CD4-positive, alpha-beta T cell treated with Interleukin-21 for 1 hour (primary cell): ENCODE results near the gene PLXNA4.
A peak's percentile ranks its signal among the peaks of the same experiment; 100 is the strongest.

ENCODE experiments used
- DNase-seq: peaks from one replicate; pipeline ENCODE4 v3.0.0-alpha.2; 2020

Gene PLXNA4

DNA sequence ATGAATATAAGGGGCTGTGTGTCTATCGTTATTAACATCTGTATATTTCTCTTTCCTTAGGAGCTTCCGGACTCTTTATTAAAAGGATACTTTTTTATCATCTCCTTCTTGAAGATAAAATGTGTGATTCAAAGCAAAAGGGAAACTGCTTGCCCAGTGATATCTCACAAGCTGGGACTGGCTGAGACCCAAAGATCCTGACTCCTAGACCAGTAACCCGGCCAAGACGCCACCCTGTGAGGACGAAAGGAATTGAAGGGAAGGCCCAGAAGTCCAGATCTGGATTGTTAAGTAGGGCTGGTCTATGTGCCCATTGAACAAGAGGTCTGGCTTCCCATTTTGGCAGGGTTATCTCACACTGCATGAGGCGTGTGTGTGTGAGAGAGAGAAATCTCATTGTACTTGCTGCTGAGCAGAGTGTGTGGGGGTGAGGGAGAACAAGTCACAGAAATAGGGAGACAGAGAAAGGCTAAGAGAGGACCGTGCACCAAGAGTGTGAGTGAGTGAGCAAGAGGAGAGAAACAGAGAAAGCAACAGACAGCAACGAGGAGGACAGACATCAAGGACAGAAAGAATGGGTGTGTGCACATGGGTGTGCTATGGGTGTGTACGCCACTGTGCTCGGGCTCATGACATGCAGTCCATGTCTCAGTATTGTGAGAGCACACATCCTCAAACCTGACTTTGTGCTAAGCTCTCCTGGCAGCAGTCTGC is 75.4 kb downstream of the PLXNA4 start:
- no peak for DNase-seq

DNA sequence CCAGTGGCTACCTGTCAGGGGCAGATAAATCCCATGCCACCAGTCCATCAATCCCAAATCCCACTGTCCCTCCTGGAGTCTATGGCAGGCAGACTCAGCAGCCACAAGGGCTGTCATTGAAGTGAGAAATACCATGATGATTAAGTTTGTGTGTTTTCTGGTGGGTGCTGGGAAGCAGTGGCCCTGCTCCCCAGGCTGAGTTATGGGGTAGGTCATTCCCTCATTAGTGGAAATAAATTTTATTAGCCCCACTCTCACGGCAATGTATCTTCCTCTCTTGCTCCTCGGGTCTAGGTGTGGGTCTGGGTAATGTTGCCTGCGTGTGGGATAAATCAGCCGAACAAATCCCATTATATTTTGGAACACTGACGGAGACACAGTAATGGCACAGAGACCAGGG is 76.8 kb downstream of the PLXNA4 start:
- DNase-seq, result no peak

DNA sequence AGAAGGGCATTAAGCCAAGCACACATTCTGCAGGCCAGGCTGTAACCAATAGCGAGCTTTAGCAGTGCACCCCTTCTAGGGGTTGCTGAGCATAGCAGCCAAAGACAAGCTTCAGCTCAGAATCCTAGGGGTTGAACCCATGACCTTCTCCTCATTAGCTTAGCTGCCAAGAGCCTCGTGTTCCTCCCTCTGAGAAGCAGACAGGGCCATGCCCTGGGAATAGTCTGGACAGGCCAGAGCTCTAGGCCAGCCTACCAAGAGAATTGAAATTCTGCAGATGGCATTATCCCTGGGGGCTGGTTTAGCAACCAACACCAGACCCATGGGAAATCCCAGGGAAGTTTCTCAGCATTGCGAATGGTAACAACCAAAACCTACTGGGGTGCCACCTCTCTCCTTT is 77.2 kb downstream of the PLXNA4 start:
- no peak for DNase-seq

- no peak for DNase-seq
Measured at GRCh38 chr7:132498319-132498718, 78.0 kb downstream of the PLXNA4 start.

DNA sequence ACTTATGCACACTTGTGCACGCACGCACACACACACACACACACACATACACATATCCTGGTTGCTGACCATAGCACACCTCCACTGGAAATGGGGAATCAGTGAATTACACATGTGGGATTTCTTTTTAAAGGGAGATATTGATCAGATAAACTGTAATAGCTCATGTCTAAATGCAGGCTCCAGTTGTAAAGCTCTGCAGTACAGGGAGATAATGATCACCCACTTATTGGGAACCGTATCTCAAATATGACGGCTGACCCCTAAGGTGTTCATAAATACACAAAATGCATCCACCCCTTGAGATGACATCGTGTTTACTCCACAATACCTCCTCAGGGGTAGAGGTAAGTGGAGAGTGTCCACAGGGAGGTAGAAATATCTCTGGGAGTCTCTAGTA is 79.2 kb downstream of the PLXNA4 start:
- DNase-seq, result no peak

- DNase-seq, result no peak
Measured at GRCh38 chr7:132495936-132496335, 80.3 kb downstream of the PLXNA4 start.

- no peak for DNase-seq
Measured at GRCh38 chr7:132494474-132494873, 81.8 kb downstream of the PLXNA4 start.

DNA sequence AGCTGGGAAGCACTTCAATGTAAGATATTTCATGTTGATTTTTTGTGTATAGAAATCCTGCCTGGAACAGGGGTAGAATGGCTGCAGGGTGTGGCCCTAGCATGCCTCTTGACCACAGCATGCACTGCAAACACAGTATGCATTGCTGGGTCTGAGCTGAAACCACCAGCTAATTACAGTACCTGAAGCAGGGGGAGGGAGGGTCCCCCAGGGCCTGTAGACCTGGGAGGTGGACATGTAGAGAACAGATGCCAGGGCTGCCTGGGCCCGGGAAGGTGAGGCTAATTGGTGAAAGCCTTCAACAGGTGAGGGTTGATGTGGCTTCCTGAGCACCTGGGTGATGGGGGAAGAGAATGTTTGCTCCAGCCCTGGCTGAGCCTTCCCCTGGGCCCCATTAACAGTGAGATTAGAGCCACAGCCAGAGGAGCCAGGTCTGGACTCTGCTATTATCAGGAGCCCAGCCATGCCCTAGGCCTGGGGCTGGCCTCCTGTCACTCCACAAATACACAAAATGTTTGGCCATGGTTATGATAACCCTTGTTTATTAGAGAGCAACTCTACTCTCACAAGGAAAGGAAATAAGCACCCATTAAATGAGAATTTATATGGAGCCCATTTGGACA is 83.3 kb downstream of the PLXNA4 start:
- DNase-seq, result no peak

DNA sequence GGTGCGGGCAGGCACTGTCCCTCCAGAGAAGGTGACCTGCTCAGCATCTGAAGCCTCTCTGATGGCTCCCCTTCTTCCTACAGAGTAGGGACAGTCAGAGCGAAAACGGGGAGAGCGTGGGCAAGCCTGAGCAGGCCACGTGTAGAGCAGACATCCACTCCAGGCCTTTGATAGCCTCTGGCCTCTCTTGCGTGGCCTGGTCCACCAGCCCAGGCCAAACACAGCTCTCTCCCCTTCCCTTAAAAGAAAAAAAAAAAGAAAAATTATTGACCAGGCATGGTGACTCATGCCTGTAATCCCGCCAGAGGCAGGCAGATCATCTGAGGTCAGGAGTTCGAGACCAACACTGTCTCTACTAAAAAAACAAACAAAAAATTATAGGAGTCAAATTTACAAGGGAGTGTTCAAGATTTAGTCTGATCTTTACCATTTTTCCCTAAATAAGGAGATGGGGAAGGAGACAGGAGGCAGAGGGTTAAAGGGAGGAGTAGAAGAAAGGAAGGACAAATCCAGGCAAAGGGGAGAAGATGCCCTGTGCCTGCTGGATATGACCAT is 84.8 kb downstream of the PLXNA4 start:
- no peak for DNase-seq

- DNase-seq, result no peak
Measured at GRCh38 chr7:132490474-132490873, 85.8 kb downstream of the PLXNA4 start.

GRCh38 chr7:132489776-132490237 is 86.5 kb downstream of the PLXNA4 start:
- no peak for DNase-seq

GRCh38 chr7:132488634-132489302 is 87.5 kb downstream of the PLXNA4 start:
- DNase-seq, result no peak

- no peak for DNase-seq
Measured at GRCh38 chr7:132486274-132486610, 90.0 kb downstream of the PLXNA4 start.

DNA sequence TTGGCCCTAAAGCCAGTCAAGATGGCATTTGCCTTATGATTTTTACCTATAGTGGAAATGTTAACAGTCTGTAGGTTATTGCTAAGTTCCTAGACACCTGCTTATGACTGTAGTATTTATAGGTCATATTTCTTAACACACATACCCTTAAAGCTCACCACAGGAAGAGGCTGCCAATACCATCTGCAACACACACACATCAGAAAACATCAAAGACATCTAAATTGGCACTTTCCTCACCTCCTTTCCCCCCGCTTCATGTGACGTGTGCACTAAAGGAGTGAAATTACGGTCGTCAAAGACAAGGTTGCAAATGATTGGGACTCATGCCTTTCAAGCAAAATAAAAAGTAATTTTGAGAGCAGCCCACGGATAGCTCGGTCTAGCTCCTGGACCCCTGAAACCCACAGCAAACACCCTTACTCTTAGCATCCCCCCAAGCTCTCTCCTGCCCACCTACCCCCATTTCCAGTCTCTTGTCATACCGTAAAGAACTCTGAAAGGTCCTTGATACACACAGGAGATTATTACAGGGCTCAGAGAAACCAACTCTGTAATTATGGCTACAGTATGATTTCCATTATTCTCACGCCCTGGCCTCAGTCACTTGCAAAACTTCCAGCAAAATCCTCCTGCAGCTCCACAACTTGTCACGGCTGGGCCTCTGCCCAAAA is 90.5 kb downstream of the PLXNA4 start:
- peak; percentile 66 for DNase-seq

GRCh38 chr7:132485136-132485535 is 91.1 kb downstream of the PLXNA4 start:
- DNase-seq, result no peak

- no peak for DNase-seq
Measured at GRCh38 chr7:132482866-132483265, 93.4 kb downstream of the PLXNA4 start.

GRCh38 chr7:132480534-132480933 is 95.7 kb downstream of the PLXNA4 start:
- DNase-seq, result no peak

DNA sequence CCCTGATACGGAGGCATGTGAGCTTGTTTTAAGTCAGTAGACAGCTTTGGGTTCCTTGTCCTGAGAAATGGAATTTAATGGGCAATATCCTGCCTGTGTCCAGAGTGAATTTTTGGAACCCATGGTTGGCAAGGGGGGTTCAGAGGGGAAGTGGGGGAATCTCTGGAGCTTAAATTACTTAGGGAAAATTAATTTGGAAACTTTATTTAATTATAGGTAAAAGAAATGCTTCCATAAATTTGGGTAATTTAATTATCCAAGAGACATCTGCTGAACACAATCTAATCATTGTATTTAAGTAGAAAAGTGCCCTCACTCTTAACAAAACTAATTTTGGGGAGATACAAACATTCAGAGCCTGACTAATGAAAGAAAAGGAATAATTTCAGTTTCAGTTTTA is 99.7 kb downstream of the PLXNA4 start:
- DNase-seq, result no peak

GRCh38 chr7:132475669-132476116 is 100.6 kb downstream of the PLXNA4 start:
- no peak for DNase-seq

- DNase-seq, result no peak
Measured at GRCh38 chr7:132475037-132475668, 101.1 kb downstream of the PLXNA4 start.

GRCh38 chr7:132472463-132473120 is 103.7 kb downstream of the PLXNA4 start:
- DNase-seq, result no peak

GRCh38 chr7:132471515-132471914 is 104.8 kb downstream of the PLXNA4 start:
- no peak for DNase-seq
